ENCODE measurements around the gene LHX5.
A peak's percentile ranks its signal among the peaks of the same experiment; 100 is the strongest.

LHX5 gene

DNA sequence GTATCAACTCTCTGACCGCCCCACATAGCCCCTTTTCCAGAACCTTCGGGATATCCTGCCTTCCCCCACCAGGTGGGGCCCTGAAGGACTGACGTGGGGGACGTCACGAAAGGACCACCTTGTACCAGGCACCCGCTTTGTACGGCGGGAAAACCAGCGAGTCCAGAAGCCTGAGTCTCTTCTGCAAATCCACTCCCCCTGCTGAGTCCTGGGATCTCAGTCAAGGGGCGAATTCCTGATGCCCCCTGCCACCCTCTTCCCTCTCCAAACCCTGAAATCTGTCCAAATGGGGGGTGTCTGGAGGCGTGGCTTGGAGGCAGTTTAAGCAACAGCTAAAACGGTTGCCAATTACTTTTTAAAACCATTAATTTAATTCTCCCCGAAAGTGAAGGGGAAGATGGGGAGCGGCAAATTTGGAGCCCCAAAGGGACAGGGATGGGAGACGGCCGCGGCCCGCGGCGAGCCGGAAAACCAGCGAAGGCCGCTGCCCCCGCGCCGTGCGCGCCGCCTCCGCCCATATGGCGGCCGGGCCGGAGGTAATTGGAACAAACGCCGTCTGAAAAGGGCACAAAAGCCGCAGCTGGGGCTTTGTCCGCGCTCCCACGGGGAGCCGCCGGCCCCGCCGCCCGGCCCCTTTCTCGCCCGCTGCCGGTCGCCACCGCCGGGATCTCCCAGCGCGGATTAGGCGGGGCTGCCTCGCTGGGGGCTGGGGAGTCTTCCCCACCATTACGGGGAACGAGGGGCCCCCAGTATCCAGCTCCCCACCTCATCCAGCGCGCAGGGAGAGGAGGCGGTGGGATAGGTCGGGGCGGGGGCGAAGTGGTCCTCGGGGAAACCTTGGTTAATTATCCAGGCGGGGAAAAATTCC is 6.6 kb downstream of the LHX5 start:
- no peak for DNase-seq (ENCODE audit: low read depth, low spot score)

DNA sequence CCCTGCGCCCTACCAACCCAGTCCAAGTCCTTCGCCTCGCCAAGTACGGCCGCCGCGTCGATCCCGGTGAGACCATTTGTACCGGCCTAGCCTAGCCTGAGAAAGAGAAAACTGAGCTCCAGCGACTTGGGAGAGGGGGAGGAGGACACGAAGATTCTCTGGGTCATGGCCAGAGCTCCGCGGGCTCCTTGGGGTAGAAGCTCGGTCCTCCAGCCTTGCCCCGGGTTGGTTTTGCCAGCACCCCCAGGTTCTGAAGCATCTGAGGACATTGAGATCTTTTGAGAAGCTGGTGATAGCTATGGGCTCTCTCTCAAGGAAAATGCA is 7.3 kb downstream of the LHX5 start:
- DNase-seq (ENCODE audit: low read depth, low spot score), result no peak

DNA sequence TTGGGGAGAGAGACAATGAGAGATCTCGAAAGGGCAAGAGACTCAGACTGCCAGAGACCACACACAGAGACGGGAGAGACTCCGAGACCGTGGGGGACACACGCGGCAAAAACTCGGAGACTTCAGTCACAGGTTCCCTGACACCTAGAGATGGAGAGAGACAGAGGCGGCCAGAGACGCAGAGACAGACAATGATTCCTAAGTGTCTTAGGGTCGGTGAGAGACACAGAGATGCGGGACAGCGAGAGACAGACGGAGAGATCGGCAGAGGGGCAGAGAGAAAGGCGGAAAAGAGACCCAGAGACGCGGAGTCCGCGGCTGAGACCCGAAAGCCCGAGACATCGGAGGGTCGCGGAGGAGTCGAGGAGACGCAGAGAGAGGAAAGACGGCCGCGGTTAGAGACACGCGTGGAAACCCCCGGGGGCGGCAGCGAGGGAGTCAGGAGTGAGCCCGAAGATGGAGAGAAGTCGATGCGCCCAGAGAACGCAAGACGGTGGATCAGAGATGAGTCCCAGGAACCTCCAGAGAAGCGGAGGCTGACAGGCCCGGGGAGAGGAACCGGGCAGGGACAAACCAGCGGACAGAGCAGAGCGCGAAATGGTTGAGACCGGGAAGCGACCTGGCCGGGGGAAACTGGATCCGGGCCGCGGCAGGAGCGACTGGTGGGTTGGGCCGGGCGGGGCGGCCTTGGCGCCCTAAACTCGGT is 7.8 kb downstream of the LHX5 start:
- no peak for DNase-seq (ENCODE audit: low read depth, low spot score)

GRCh38 chr12:113462998-113463745 is 8.5 kb downstream of the LHX5 start:
- DNase-seq (ENCODE audit: low read depth, low spot score), result no peak

DNA sequence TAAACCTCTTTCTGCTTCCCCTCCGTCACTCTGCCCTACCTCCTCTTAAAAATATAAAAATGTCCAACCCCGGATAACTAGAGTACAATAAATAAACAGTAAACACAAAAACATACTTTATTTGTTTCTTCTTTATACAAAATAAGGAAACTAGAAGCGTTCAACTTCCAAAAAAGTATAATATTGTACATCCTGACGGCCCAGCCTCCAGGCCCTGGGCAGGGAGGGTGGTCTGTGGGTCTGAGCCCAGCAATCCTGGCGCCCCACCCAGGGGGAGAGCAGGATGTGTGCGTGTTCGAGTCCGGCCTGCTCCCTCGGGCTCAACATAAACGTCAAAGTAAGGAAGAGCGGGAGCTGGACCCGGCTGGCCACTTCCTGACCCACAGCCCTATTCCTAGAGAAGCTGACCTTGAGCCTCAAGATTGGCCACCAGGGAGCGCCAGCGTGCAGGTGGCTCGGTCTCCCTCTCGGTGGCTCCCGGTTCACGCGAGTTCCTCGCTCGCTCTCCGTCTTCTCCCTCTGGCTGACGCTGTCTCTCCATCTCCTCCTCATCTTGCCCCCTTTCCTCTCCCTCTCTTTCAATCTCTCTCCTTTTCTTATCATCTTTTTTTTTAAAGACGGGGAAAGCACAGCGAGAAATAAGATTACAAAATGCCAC is 9.4 kb downstream of the LHX5 start:
- DNase-seq (ENCODE audit: low read depth, low spot score), result peak; percentile 28

GRCh38 chr12:113461666-113462065 is 10.0 kb downstream of the LHX5 start:
- DNase-seq (ENCODE audit: low read depth, low spot score), result no peak

DNA sequence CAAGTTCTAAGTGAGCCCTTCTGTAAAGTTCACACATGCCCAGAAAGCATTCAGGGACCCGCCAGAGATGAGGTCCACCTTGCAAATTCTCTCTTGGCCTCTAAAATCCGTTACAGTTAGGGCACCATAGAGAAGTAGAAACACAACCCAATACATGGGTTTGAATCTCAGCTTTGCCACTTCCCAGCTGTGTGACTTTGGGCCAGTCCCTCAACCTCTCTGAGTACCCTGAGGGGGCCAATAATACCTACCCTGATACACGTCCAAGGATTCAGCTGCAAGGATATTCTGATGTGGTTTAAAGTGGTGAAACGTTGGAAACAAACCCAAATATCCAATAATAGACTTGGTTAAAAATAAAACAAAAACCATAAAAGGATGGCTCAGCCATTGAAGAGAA is 11.7 kb downstream of the LHX5 start:
- DNase-seq (ENCODE audit: low read depth, low spot score), result no peak

DNA sequence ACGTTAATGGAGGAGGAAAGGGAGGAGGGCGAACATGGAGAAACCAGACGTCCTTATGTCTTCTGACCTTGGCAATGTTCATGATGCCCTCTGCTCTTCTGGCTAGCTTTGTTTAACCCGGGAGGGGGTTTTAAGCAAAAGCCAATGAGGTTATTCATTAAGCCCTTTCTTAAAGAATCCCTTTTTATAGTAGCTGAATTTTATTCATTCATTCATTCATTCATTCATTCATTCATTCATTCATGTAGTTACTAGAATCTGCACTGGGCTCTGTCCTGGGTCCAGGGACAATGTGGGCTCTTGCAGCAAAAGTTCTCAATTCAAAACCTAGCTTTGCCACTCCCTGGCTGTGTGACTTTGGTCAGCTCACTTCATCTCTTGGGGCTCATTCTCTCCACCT is 14.0 kb downstream of the LHX5 start:
- DNase-seq (ENCODE audit: low read depth, low spot score), result no peak

GRCh38 chr12:113457185-113457584 is 14.5 kb downstream of the LHX5 start:
- DNase-seq (ENCODE audit: low read depth, low spot score), result no peak

GRCh38 chr12:113456761-113457160 is 14.9 kb downstream of the LHX5 start:
- DNase-seq (ENCODE audit: low read depth, low spot score), result no peak

GRCh38 chr12:113456199-113456598 is 15.5 kb downstream of the LHX5 start:
- no peak for DNase-seq (ENCODE audit: low read depth, low spot score)

- DNase-seq (ENCODE audit: low read depth, low spot score), result no peak
Observed at GRCh38 chr12:113453330-113453729, 18.3 kb downstream of the LHX5 start.

- DNase-seq (ENCODE audit: low read depth, low spot score), result no peak
Observed at GRCh38 chr12:113452458-113452857, 19.2 kb downstream of the LHX5 start.

DNA sequence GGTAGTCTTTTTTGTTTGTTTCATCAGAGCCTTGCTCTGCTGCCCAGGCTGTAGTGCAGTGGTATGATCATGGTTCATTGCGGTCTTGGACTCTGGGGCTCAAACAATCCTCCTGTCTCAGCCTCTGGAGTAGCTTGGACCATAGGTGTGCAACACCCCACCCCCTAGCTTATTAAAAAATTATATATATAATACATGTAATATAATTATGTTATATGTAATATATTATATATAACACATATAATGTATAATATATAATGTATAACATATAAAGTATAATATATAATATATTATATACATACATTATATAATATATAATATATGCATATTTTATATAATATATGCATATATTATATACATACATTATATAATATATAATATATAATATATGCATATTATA is 21.8 kb downstream of the LHX5 start:
- DNase-seq (ENCODE audit: low read depth, low spot score), result no peak

- no peak for DNase-seq (ENCODE audit: low read depth, low spot score)
Observed at GRCh38 chr12:113449299-113449698, 22.4 kb downstream of the LHX5 start.

- no peak for DNase-seq (ENCODE audit: low read depth, low spot score)
Observed at GRCh38 chr12:113448873-113449272, 22.8 kb downstream of the LHX5 start.

- no peak for DNase-seq (ENCODE audit: low read depth, low spot score)
Observed at GRCh38 chr12:113445544-113446171, 26.0 kb downstream of the LHX5 start.

DNA sequence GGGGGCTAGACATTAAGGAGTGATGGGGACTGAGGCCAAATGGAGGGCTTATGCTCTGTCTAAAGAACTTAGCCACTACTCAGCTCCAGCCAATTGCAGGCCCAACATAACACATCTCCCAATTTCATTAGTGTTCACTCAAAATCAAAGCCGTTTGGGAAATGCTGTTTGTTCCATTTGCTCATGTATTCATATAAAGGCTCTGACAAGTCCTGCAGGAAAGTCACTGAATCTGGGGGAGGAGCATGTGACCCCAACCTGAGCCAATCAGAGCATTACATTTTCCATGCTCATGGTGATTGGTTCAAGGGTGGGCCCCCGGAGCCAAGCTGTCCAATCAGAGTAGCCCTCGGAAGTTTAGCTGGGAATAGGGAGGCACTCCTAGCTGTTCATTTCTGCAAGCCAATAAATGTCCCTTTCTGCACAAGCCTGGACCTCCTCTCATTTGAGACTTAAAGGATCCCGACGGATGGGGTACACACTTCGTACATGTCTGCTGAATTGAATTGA is 28.6 kb downstream of the LHX5 start:
- no peak for DNase-seq (ENCODE audit: low read depth, low spot score)

GRCh38 chr12:113440947-113441782 is 30.5 kb downstream of the LHX5 start:
- DNase-seq (ENCODE audit: low read depth, low spot score), result no peak

GRCh38 chr12:113440336-113440735 is 31.3 kb downstream of the LHX5 start:
- DNase-seq (ENCODE audit: low read depth, low spot score), result no peak
